GM12865 (cell line): ENCODE data around the gene PLEKHA5.

Experiments used
- DNase-seq: peaks from one replicate; pipeline ENCODE4 v3.0.0; 2010; ENCODE audit warnings: low read depth
- H3K4me3 ChIP-seq: 2 replicates; pipeline ENCODE4 v1.5.1; 2011; ENCODE audit warnings: mild to moderate bottlenecking, low read depth, low read length, control low read depth
- TF ChIP-seq, protein P1 (sequence below): IDR thresholded peaks from 2 replicates; pipeline ENCODE4 v1.5.1; 2011; ENCODE audit warnings: low read length, control low read depth, low read depth, inconsistent platforms; ENCODE audit not compliant: insufficient read depth; ENCODE audit errors: missing control alignments

The PLEKHA5 gene

DNA sequence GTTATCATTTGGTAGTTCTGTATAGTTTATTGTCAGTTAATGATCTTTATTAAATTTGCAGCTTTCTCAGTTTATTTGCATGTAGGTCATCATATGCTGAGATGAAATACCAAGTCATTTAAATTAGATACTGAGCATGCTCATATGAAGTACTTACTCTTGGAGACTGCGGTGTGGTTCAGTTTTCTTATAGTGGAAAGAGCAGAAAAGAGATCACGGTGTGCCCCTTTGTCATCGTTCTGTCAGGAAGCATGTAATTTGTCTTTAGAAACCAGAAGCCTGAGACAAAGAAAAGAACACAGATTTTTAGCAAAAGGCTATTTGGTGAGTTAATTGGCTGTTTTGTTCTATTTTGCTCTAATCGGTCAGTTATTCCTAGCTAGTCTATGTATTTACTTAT, 75.6 kb downstream of the PLEKHA5 start:
- H3K4me3 ChIP-seq = no peak overlapping the region
- TF ChIP-seq, protein P1, sequence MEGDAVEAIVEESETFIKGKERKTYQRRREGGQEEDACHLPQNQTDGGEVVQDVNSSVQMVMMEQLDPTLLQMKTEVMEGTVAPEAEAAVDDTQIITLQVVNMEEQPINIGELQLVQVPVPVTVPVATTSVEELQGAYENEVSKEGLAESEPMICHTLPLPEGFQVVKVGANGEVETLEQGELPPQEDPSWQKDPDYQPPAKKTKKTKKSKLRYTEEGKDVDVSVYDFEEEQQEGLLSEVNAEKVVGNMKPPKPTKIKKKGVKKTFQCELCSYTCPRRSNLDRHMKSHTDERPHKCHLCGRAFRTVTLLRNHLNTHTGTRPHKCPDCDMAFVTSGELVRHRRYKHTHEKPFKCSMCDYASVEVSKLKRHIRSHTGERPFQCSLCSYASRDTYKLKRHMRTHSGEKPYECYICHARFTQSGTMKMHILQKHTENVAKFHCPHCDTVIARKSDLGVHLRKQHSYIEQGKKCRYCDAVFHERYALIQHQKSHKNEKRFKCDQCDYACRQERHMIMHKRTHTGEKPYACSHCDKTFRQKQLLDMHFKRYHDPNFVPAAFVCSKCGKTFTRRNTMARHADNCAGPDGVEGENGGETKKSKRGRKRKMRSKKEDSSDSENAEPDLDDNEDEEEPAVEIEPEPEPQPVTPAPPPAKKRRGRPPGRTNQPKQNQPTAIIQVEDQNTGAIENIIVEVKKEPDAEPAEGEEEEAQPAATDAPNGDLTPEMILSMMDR = no peak
- no peak for DNase-seq

DNA sequence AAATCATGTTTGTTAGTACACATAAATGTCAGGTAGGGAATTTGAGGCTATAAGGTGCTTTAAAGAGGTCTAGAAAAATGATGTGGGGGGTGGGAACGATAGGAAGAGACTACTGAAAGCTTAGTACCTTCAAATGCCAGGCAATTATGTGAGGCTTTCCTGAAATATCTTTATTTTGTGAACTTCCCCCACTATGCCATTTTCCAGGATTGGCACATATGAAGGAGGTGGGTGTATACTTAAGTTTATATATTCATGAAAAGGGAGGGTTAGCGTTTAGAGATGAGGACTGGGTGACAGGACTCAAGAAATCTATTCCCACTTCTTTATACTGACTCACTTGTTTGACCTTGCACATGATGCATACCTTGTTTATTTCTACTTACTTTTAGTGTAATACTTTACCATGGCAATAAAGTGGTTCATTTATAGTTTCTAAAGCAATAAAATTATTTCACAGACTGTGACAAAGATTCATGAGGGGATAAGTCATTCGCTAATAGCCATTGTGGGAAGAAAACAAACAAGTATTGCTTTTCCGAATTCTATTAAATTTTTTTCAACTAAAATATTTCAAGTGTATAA, 77.1 kb downstream of the PLEKHA5 start:
- H3K4me3 ChIP-seq = no peak overlapping the region
- TF ChIP-seq, protein P1 = no peak
- DNase-seq = no peak

DNA sequence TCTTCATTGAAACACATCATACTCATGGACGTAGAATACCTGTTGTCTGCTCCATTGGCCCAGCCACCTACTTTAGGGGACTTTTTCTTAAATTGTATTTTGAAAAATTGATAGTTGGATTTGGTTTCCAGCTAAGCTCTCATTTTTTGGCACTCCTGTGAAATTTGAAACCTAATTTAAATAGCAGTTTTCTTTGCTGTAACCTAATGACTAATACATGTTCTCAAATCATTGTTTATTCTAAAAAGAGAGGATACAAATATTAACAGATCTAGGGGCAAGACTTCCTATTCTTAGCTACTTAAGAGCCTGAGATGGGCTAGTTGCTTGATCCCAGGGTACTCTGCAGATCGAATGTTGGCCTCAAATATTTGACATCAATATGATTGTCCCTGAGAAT, 78.9 kb downstream of the PLEKHA5 start:
- no peak overlapping the region for H3K4me3 ChIP-seq
- no peak for DNase-seq
- TF ChIP-seq, protein P1 = no peak

DNA sequence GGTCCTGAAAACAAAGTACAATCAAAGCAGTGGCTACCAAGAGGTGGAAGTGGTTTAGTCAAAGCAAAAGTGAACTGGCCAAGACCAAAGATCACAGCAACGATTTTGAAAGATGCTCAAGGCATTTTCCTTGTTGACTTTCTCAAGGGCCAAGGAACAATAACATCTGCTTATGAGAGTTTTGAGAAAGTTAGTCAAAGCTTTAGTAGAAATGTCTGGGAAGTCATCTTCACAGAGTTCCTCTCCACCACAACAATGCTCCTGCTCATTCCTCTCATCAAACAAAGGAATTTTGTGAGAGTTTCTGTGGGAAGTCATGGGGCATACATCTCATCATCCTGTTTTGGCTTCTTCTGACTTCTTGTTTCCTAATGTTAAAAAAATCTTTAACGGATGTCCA, 80.1 kb downstream of the PLEKHA5 start:
- DNase-seq = no peak
- H3K4me3 ChIP-seq = no peak overlapping the region
- TF ChIP-seq, protein P1 = no peak

DNA sequence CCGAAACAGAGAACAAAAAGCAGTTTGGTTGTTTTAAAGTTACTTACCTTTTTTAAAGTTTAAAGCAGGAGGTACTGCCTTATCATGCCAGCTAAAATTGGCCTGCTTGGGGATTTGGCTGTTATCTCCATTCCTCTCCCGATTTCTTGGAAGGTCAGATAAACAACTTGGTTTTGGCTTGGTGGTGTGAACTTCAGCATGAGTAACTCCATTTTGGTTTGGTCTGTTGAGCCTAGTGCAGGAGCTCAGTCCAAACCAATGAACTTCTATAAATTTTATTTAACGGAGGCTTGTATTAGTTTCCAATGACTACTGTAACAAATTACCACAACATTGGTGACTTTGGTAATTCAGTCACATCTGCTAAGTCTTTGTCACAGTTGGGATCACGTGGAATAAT, 82.3 kb downstream of the PLEKHA5 start:
- TF ChIP-seq, protein P1 = no peak
- H3K4me3 ChIP-seq = no peak overlapping the region
- no peak for DNase-seq

DNA sequence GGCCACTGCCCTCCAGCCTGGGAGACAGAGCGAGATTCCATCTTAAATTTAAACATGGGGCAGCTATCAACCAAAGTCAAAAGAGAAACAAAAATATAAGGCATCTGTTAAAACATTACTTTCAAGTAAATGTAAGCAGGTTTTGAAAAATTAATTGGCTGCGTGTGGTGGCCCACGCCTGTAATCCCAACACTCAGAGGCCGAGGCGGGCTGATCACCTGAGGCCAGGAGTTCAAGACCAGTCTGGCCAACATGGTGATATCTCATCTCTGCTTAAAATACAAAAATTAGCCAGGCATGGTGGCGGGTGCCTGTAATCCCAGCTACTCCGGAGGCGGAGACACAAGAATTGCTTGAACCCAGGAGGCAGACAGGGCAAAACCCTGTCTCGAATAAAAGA, 82.7 kb downstream of the PLEKHA5 start:
- TF ChIP-seq, protein P1 = no peak
- no peak overlapping the region for H3K4me3 ChIP-seq
- no peak for DNase-seq

DNA sequence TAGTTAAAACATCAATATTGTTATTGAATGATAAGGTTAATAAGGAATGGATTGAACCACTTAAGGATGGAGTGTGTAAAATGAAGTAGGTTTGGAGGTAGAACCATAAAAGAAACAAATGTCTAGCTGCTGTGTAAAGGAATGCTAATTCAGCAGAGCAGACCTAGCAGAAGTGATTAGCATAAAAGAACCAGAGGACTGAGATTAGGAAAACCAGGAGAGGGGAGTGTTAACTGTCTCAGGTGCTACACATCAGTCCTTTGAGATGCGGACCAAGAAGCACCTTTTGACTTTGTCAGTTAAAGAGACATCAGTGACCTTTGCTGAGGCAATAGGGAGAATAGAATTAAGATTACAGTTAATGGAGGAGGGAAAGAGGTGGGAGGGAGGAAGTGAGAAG, 84.5 kb downstream of the PLEKHA5 start:
- DNase-seq = no peak
- H3K4me3 ChIP-seq = no peak overlapping the region
- TF ChIP-seq, protein P1 = no peak
